Stimulated activated CD8-positive, alpha-beta memory T cell treated with anti-CD3 and anti-CD28 coated beads, Interleukin-4, amount 100 ng/mL, for 24 hours (primary cell): ENCODE data around the gene EME2.
"Not testable (repeated sequence)": the region's sequence is repeated elsewhere in the genome, so short reads cannot be mapped to it uniquely, and the experiment has no call there.

Experiments used
- DNase-seq: peaks from one replicate; pipeline ENCODE4 v3.0.0-alpha.2; 2020; ENCODE audit warnings: low read depth

The EME2 gene, protein sequence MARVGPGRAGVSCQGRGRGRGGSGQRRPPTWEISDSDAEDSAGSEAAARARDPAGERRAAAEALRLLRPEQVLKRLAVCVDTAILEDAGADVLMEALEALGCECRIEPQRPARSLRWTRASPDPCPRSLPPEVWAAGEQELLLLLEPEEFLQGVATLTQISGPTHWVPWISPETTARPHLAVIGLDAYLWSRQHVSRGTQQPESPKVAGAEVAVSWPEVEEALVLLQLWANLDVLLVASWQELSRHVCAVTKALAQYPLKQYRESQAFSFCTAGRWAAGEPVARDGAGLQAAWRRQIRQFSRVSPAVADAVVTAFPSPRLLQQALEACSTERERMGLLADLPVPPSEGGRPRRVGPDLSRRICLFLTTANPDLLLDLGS

DNA sequence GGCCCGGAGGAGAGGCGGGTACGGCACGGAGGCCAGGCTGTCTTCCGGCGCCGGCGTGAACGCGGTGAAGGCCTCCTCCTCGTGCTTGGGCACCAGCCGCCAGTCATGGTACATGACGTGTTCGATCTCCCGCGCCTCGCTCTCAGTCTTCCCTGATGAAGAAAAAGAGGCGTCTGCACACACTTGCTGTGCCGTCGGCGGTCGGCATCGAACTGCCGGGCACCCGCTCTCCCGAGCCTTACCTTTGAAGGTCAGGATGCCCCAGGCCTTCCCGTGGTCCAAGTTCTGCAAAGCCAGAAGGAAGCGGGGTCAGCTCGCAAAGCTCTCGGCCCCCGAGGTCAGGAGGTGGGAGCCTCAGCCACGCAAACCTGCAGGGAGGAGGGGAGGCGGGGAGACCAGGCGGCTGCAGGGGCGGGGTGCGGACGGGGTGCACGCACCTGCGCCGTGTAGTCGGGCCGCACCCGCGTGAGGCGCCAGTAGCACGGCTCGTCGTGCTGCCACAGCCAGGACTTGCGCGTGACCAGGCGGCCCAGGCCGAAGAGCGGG lies at the start of gene EME2:
EME2 (plus strand) TSS at position 449 of the 546 bp plus-strand sequence. CDS start 418 bp downstream, outside the sequence.
- DNase-seq: peak; percentile 34

DNA sequence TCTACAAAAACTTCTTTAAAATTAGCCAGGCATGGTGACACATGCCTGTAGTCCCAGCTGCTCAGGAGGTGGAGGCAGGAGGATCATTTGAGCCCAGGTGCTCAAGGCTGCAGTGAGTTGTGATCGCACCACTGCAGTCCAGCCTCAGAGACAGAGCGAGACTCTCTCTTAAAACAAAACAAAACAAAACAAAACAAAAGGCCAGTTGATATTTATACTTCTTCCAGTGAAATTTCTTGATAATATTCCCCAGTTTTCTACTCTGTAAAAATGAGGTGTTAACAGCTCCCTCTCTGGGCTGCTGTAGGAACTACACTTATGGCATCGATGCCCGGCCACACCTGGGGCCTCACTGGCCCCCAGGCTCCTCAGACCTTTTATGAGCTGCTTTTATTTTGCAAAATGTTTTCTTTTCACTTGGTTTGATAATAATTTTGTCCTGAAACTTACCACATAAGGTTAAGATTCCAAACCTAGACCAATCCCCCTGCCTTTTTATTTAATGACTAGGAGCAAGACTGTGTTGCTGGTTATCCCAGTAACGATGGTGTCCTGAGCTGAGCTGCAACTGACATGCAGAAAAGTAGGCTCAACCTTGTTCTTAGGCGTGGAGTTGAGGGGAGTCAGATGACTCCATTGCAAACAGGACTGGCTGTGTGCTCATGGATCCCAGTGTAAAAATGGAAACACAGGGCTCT lies 49.0 kb upstream of the EME2 start:
- DNase-seq: no peak

DNA sequence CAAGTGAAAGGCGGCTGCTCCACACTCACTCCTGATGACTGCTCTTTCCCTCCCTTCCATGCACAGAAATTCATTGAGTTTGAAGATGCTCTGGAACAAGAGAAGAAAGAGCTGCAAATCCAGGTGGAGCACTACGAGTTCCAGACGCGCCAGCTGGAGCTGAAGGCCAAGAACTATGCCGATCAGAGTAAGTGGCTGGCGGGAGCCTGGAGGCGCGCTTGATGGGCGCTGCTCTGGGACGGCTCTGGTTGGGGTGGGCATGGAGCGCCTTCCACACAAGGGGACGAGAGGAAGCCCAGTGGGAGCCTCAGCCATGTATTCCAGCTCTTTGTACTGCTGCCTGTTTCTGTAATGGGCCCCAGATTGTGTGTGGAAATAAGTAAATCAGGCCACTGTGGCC lies 48.1 kb upstream of the EME2 start:
- DNase-seq: no peak

DNA sequence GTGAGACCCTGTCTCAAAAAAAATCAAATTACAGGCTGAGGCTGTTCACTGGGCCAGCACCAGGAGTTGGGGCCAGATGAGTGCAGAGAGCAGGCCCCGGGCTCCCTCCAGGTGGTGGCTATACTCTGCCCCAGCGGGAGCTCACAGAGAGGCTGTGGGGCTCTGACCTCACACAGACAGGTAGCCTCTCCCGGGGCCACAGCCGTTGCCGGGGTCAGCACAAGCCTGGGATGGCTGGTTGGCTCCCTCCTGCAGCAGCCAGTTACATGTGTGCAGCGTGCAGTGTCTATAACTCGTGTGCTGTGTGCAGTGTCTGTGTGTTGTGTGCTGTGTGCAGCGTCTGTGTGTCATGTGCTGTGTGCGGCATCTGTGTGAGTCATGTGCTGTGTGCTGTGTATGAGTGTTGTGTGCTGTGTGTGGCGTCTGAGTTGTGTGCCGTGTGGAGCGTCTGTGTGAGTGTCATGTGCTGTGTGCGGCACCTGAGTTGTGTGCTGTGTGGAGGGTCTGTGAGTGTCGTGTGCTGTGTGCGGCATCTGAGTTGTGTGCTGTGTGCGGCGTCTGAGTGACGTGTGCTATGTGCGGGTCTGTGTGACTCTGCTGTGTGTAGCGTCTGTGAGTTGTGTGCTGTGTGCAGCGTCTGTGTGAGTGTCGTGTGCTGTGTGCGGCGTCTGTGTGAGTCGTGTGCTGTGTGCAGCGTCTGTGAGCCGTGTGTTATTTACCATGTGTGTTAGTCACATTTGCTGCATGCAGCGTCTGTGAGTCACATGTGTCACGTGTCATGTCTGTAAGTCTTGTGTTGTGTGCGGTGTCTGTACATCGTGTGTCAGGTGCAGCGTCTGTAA lies 45.7 kb upstream of the EME2 start:
- no peak for DNase-seq

DNA sequence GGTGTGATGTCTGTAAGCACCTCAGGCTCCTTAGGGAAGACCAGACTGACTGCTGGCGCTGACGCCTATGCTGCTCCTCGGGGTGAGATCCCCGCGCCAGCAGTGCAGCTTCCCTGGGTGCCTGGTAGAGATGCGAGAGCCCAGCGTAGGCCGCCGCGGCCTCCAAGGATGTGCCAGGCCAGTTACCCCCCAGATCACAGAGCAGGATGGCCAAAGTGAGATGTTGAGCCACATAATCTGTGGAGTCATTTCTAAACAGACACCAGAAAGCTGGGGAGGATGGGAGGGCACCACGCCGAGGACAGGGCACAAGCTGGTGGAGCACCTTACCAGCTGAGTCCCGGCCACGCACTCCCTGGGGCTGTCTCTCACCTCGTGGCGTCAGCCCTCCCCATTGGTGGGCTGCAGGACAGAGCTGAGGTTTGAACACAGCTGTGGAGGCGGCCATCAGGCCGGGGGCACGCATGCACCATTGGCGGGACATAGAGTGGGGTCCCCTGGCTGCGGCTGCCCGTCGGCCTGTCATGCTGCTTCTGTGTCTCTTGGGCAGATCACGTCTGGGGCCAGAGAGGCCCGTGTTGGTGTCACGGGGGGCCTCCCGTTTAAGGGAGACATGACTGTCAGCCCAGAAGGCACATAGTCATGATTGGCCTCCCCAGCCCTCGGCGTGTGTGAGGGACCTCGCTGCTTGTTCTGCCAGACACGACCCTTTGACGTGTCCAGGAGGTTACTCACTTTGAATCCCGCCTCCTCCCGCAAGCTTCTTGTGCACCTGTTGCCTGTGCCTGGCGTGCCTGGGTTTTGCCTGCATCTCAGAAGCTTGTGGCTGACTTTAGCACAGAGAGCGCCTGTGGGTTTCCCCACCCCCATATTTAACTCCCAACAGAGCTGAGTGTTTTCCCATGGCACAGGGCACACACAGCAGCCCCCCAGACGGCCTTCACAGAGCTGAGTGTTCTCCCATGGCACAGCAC lies 44.7 kb upstream of the EME2 start:
- DNase-seq: no peak

DNA sequence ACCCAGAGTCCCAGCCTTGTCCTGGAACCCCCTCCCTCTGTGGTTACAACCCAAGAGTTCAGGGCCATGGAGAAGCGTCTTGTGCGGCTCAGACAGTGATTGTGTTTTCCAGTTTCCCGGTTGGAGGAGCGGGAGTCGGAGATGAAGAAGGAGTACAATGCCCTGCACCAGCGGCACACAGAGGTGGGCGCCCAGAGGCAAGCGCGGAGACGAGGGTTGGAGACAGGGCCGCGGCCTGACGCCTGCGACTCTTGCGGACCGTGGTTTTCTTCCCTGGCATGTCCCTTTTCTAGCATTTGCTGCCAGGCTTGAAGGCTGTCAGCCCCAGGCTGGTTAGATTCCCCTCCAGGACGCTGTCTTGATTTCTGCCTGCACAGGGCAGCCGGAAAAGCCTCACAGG lies 43.6 kb upstream of the EME2 start:
- DNase-seq: no peak

DNA sequence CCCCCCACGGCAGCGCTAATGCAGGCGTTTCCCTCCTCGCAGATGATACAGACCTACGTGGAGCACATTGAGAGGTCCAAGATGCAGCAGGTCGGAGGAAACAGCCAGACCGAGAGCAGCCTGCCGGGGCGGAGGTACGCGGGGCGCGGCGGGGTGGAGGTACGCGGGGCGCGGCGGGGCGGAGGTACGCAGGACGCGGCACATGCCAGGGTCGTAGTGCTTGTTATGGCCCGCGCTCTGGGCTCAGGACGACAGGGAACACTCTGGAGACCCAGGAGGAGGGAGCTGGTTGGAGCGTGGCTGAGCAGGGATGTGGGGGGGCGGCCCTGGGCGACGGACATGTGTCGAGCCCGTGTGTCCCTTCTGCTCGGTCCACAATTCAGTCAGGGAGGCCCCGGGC lies 43.2 kb upstream of the EME2 start:
- DNase-seq: no peak

DNA sequence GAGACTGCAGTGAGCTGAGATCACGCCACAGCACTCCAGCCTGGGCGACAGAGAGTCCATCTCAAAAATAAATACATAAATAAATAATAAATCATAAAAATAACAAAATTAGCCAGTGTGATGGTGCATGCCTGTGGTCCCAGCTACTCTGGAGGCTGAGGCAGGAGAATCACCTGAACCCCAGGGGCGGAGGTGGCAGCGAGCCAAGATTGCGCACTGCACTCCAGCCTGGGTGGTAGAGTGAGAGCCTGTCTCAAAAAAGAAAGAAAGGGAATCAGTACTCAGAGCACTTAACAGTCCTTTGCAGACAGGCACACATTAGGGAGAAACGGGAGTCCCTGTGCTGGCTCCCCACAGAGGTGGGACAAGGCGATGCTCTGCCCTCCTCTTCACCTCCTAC lies 41.5 kb upstream of the EME2 start:
- DNase-seq: no peak

DNA sequence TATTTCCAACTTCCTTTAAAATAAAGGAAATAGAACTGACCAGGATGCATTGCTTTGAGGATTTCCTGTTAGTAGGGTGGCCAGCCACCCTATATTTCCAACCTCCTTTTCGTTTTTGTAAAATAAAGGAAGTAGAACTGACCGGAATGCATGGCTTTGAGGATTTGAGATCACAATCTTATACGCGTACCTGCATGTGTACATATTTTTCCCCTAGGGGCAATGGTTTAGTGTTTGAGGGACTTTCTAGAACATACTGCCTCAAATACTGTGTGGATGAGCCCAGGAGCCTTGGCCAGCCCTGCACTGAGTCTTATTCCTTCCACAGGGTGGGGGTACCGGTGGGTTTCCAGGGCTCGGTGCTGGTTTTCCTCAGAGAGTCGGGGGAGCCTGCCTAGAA lies 41.0 kb upstream of the EME2 start:
- DNase-seq: no peak

DNA sequence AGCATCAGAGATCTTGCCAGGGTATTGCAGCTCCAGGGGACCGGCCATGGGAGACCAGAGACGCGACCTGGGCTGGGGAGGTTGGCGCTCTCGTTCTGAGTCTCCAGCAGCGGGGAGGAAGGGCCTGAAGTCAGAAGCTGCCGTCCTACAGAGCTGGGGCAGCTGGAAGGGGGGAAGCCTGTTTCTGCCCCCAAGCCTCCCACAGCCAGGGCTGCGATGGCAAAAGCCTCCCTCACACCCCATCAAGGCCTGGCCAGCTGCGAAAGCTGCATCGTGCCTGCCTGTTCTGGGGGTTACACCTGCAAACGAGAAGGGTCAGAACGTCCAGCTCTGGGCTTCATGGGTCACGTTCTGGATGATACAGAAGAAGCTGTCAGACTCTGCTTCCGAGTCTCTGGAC lies 40.5 kb upstream of the EME2 start:
- DNase-seq: no peak

DNA sequence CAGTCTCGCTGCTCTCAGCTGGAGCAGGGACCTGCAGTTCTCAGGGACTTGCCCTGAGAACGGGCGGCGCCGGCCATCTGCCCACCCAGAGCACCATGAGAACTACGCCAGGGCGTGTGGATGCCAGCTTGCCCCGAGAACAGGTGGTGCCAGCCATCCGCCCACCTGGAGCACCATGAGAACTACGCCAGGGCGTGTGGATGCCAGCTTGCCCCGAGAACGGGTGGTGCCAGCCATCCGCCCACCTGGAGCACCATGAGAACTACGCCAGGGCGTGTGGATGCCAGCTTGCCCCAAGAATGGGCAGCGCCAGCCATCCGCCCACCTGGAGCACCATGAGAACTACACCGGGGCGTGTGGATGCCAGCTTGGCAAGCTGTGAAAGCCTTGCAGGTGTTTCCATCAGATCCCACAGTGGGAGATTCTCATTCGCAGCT lies 40.0 kb upstream of the EME2 start:
- DNase-seq: not testable (repeated sequence)

DNA sequence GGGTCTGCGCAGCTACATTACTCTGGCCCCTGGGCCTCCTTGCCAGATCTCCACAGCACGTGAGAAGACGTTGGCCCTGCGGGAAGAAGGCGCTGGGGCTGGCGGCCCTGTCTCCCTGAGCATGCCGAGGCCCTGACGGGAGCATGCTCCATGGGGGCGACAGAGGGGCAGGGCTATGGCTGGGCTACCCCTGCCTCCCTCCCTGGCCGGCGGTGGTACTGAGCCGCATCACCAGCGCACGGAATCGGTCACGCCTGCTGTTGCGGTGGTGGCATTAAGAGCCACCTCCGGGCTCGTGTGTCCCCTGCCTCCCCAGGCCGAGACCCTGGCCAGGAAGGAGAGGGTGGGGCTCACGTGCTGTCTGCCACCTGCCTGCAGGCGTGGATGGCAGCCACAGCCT lies 38.5 kb upstream of the EME2 start:
- DNase-seq: no peak

DNA sequence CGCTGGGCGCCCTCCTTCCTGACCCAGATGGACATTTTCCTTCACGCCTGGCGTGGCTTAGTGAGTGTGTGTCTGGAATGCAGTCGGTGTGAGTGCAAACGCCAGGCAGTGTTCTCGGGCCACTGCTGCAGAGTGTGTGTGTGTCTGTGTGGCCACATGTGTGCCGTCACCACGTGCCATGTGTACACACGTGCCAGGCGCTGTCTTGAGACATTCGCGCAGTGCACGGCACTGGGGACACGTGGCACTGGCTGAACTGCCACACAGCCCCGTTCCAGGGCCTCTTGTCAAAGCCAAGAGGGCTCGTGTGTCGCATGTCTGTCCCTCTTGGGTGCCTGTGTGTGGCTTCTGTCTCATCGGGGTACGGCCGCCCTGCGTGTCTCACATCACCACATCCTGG lies 37.8 kb upstream of the EME2 start:
- DNase-seq: no peak

DNA sequence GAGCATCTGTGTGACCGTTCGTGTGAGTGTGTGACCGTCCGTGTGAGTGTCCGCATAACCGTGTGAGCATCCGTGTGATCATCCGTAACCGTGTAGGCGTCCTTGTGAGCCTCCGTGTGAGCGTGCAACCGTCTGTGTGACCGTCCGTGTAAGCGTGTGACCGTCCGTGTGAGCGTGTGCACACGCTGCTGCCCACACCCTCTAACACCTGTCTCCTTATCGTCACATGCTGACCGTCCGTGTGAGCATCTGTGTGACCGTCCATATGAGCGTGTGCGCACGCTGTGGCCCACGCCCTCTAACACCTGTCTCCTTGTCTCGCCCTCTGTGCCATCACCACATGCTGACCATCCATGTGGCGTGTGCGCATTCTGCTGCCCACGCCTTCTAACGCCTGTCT lies 32.4 kb upstream of the EME2 start:
- no peak for DNase-seq

DNA sequence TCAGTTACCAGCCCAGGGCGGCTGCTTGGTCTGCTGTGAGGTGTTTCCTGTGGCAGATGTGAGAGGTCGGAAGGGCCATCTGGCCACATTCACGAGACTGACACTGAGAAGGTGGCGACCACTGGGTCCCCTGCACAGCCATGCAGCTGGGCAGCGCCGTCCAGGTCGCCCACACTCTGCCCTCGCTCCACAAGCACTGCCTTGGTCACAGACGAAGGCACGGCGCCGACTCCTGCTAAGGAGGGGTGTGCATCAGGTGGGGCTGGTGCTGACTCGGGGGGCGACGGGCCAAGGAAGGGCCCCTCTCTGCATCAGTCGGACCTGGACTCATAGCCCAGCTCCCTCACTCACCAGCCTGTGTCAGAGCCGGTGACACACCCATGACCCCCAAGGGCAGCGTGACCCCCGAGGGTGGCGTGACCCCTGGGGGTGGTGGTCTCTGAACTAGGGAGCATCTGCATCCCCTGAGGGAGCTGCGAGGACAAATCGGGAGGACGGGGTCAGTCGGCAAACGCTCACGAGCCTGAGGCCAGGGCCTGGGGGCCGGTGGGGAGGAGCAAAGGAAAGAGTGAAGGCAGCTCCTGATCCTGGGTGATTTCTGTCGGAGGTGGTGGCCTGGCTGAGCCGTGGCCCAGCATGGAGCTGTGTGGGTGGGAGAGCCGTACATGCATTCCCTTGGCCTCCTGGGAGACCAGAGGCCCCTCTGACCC lies 31.7 kb upstream of the EME2 start:
- DNase-seq: no peak

DNA sequence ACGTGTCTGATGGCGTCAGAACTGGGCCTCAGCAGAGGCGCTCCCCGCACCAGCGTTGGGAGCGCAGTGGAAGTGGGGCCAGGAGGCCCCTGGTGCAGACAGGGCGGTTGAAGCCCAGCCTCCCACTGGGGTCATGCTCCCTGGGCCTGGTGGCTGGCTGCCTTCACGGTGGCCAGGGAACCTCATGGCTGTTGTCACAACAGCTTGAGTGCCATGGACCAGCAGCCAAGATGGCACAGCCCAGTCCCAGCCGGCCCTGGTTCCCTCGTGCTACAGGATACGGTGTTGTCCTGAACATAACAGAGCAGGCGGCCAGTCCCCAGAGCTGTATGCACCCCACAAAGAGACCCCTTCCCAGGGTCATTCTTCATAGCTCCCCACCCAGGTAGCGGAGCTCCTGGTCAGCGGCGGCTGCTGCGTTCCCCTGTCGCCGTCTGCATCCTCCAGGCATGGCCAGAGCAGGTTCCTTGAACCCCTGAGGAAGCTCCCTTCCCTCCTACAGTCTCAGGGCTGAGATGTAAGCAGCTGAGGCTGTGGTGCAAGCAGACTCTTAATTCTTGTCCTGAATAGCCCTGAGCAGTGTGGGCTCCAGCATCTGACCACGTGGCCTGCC lies 31.0 kb upstream of the EME2 start:
- no peak for DNase-seq

DNA sequence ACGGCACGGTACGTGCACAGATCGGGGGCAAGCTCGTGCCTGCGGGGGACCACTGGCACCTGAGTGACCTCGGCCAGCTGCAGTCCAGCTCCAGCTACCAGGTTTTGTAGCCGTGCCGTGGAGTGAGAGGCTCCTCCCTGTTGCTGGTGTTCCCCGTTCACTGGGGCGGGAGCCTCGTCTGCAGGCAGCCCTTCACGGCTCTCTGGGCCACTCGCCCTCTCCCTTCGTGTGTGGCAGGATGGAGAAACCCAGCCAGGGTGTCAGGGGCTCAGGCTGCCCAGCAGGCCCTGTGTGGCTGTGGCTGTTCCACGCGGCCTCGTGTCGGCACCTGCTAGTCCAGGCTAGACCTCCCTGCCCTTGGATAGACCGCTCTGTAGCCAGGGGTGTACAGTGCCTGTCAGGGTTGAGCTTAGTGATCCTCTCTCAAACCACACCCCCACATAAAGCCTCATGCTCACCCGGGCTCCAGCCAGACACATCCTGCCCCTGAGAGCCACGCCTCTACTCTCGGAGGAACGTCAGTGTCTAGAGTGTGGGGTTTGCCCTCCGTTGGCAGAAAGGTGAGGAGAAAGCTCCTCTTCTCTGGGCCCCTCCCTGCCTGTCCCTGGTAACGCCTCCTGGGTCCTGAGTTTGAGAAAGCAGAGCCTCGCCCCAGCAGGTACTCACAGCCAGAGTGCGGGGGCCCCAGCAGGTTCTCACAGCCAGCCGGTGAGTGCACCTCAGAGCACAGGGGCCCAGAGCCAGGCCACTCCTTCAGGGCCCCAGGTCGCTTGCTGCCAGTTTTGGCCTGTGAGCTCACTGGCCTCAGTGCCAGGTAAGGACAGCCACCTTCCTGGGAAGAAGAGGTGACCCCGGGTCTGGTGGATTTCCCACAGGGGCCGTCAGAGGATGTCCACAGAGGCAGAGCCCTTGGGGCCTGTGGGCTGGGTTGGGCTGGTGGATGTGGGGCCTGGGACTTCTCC lies 29.0 kb upstream of the EME2 start:
- DNase-seq: no peak

DNA sequence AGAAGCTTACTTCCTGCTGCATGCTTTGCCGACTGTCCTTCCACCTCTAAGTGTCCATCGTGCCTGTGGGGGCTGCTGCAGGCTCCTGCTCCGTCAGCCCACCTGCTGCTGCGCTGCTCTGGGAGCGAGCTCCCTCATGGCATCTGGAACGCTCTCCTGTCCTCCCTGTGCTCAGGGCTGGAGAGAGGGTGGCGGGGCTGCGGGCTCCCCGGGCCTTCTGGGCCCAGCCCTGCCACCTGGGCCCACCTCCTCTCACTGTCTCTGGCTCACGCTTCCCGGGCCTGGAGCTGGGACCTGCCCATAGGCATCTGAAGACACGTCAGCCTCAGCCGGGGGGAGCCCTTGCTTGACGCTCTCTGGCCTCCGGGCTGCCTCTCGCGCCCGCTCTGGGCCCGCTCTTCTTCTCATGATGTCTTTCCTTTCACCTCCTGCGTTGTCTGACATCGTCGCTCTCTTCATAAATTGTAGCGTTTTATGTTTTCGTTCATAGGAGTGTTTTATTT lies 28.2 kb upstream of the EME2 start:
- DNase-seq: no peak
